Lower leg skin (tissue), 4 donors: ENCODE data around the gene FEM1B. TPM values are rescaled to one million over a fixed set of nuclear protein-coding genes. Genes with fewer than 3 reads are reported as not detected.

ENCODE experiments used
- total RNA-seq, 4 donors: library from RNA; depleted of rRNA; stranded (reverse); fragments of >200 nt; gene quantifications; one replicate each; pipeline ENCODE4 v1.1.0, GENCODE V29; 2016

Gene FEM1B
- total RNA-seq, 4 donors from 2014 or later = 70.6 to 90.9 (median 82.4) TPM

Other genes starting within 250 kb of the FEM1B start
- gene PIAS1, start 223.4 kb upstream of the FEM1B start, total RNA-seq = 10 to 100 TPM; 32.6 to 59.5 (median 55.9) TPM
- 1 to 10 TPM; 2.6 to 9.3 (median 4.6) TPM for gene CALML4, start 72.4 kb upstream of the FEM1B start, total RNA-seq
- 10 to 100 TPM in 3 of 4 donors, 1 to 10 TPM in 1; 9.9 to 22.5 (median 15.1) TPM for gene CLN6, start 48.0 kb upstream of the FEM1B start, total RNA-seq
- gene ITGA11, start 154.4 kb downstream of the FEM1B start, total RNA-seq = 1 to 10 TPM in 2 of 4 donors, under 1 TPM in 2; 0.51 to 3.5 (median 2.0) TPM